T follicular helper cell (primary cell): ENCODE measurements around the gene RSPH9.

Experiments
- DNase-seq: peaks from one replicate; pipeline ENCODE4 v3.0.0-alpha.2; 2020; ENCODE audit warnings: low read depth

The RSPH9 gene

GRCh38 chr6:43710576-43710975, 65.7 kb downstream of the RSPH9 start:
- no peak for DNase-seq

DNA sequence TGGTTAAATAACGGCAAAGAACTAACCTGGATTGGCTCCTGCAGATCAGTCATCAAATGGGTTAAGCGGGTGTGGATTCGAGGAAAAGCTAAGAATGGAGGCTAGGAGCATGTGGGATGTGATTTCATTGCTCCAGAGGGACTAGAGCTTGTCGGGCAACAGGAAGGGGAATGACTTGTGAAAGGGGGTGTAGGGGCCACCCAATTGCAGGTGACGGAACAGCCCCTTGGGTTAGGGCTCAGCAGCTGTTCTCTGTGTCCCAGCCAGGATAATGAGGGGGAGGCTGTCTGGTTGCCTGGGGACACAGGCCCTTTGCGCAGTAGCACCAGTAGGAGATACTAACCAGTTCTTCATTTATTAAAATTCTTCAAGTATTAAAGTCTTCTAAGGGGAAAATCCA, 67.7 kb downstream of the RSPH9 start:
- no peak for DNase-seq

GRCh38 chr6:43713643-43714310, 68.9 kb downstream of the RSPH9 start:
- DNase-seq, result no peak

GRCh38 chr6:43714311-43715055, 69.6 kb downstream of the RSPH9 start:
- DNase-seq, result no peak

- DNase-seq, result no peak
Observed at GRCh38 chr6:43715056-43715788, 70.4 kb downstream of the RSPH9 start.

DNA sequence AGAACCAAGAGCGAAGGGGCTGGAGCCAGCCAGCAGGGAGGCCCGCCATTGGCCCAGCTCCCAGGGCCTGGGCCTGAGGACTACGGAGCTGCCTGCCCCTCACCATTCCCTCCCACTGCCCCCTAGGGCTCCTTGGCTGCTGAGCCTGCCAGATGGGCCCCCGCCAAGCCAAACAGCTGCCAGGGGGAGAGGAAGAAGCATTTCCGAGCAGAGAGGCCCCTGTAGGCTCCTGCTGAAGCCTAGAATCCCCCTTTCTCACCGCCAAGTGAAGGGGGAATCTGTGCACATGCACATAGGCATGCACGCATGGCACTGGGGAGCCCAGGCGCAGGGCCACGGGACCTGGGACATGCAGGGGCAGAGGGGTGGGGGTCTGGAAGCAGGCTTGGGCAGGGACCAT, 71.3 kb downstream of the RSPH9 start:
- DNase-seq, result no peak

DNA sequence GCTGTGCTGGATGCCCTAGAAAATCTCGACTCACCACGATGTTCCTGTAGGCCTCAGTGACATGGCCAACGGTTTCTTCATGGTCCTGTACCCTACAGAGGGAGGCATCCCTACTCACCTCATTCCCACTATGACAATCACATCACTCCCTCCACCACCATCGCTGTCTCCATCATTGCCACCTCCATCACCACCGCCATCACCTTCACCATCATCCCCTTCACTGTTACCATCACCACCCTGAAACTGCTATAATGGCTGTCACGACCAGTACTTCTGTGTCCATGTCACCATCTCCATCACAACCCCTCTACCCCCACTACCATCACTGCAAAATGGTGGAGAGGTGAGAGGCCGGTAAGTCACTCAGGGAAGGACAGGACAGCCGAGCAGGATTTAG, 72.6 kb downstream of the RSPH9 start:
- DNase-seq, result no peak

DNA sequence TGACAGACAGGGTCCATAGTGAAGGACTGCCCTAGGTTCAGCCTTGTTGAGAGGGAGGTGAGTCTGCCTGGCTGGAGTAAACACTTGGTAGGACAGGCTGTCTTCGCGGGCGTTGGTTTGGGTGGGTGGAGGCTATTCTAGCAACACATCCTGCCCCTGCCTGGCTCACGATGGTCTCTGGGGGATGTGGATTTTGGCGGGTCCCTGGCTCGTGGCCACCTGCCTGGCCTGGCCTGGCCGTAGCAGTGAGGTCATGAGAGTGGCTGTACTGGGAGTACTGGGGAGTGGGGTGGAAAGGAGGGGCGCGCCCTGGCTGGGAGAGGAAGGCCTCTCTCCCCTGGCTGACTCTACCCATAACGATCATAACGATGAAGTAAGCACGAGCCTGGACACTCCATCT, 73.0 kb downstream of the RSPH9 start:
- DNase-seq, result no peak

GRCh38 chr6:43718387-43719105, 73.7 kb downstream of the RSPH9 start:
- DNase-seq, result no peak

- no peak for DNase-seq
Observed at GRCh38 chr6:43719511-43719910, 74.7 kb downstream of the RSPH9 start.

GRCh38 chr6:43720999-43721398, 76.2 kb downstream of the RSPH9 start:
- no peak for DNase-seq
